HCT116 (cell line): Measurements from ENCODE around the gene PADI2. TPM values are rescaled to one million over a fixed set of nuclear protein-coding genes. Genes with fewer than 3 reads are reported as not detected.

ENCODE experiments used
- ATAC-seq: fragments of 200-7000 bp; cut with Tn5 transposase; 2 replicates; pipeline ENCODE4 v1.9.1; 2020; ENCODE audit warnings: mild to moderate bottlenecking, moderate library complexity
- BruUV-seq: library from RNA; stranded (reverse); fragments of 400-500 nt; replicated peaks from 2 replicates; lab custom pipeline; 2021; lab: Mats Ljungman, UMichigan
- CTCF ChIA-PET: fragments of 300-600 bp; sonication (Branson Sonifier 250); formaldehyde crosslinking; loops from one replicate; lab custom pipeline; 2021; ENCODE audit warnings: antibody characterized with exemption; lab: Charles Lee
- POLR2A ChIA-PET: fragments of 300-600, 350-600 bp; sonication (Branson Sonifier 250); formaldehyde crosslinking; loops from one replicate; lab custom pipeline; 2021; ENCODE audit warnings: antibody characterized with exemption; lab: Charles Lee
- RAD21 ChIA-PET, 2 experiments: fragments of 300-600 bp; sonication (Branson Sonifier 250); formaldehyde crosslinking; loops; one replicate each; lab custom pipeline; 2023; ENCODE audit warnings: low total read pairs in 2 of 2; ENCODE audit not compliant: uncharacterized antibody in 2 of 2, unreplicated experiment in 2 of 2, low non-redundant PET in 1 of 2; lab: Charles Lee
- DNase-seq: peaks from one replicate; pipeline ENCODE4 v3.0.0-alpha.2; 2010; ENCODE audit warnings: low read depth, low spot score
- H2AFZ ChIP-seq: fragments of 200-600 bp; shearing (Covaris generic), sonication (generic); 2 replicates; pipeline ENCODE4 v1.6.1; 2017; ENCODE audit warnings: low read depth, mixed run types, mixed read lengths, antibody characterized with exemption, low read length; ENCODE audit not compliant: poor library complexity, severe bottlenecking
- H3K27ac ChIP-seq: 2 replicates; pipeline ENCODE4 v1.5.1; 2012; ENCODE audit warnings: low read depth, low read length
- H3K27me3 ChIP-seq: fragments of 200-600 bp; sonication (generic); 2 replicates; pipeline ENCODE4 v1.6.1; 2016; ENCODE audit warnings: mixed run types, low read length, mixed read lengths; ENCODE audit not compliant: insufficient read depth
- H3K36me3 ChIP-seq, 2 experiments: fragments of 200-500 bp in 1 of 2; fragments of 200-600 bp in 1 of 2; sonication (Bioruptor generic) in 1 of 2; sonication (generic) in 1 of 2; 2 replicates each; pipeline versions ENCODE4 v1.5.1 to v1.6.1; 2014 to 2016; ENCODE audit warnings: low read length in 2 of 2, inconsistent platforms in 1 of 2, mixed read lengths in 1 of 2, mixed run types in 1 of 2; ENCODE audit not compliant: insufficient read depth in 2 of 2, control insufficient read depth in 1 of 2
- H3K4me1 ChIP-seq, 2 experiments: fragments of 200-600 bp in 1 of 2; sonication (generic) in 1 of 2; 2 replicates each; pipeline versions ENCODE4 v1.5.1 to v1.6.1; 2012 to 2017; ENCODE audit warnings: low read length in 2 of 2, inconsistent platforms in 1 of 2, mild to moderate bottlenecking in 1 of 2, mixed read lengths in 1 of 2, mixed run types in 1 of 2, moderate library complexity in 1 of 2; ENCODE audit not compliant: insufficient read depth in 2 of 2, control insufficient read depth in 1 of 2
- H3K4me2 ChIP-seq: fragments of 200-600 bp; sonication (generic); 2 replicates; pipeline ENCODE4 v1.6.1; 2017; ENCODE audit warnings: mixed run types, low read length, mixed read lengths
- H3K4me3 ChIP-seq, 2 experiments: fragments of 200-600 bp in 1 of 2; sonication (generic) in 1 of 2; replicated peaks in 1 of 2; 2 replicates each; pipeline ENCODE4 v1.5.1; 2011 to 2016; ENCODE audit warnings: low read length in 2 of 2, control low read depth in 1 of 2, low read depth in 1 of 2, mild to moderate bottlenecking in 1 of 2, mixed read lengths in 1 of 2, mixed run types in 1 of 2
- H3K79me2 ChIP-seq: fragments of 200-600 bp; sonication (generic); 2 replicates; pipeline ENCODE4 v1.6.1; 2017; ENCODE audit warnings: mild to moderate bottlenecking, mixed run types, low read length, moderate library complexity, mixed read lengths; ENCODE audit not compliant: insufficient read depth
- H3K9ac ChIP-seq: fragments of 200-600 bp; sonication (generic); 2 replicates; pipeline ENCODE4 v1.6.1; 2016; ENCODE audit warnings: low read length, mixed read lengths
- H3K9me2 ChIP-seq: fragments of 200-600 bp; sonication (generic), shearing (Covaris generic); 2 replicates; pipeline ENCODE4 v1.6.1; 2017; ENCODE audit warnings: mixed run types, mild to moderate bottlenecking, moderate library complexity; ENCODE audit not compliant: insufficient read depth
- H3K9me3 ChIP-seq, 2 experiments: fragments of 200-500 bp in 1 of 2; fragments of 200-600 bp in 1 of 2; sonication (Bioruptor generic) in 1 of 2; sonication (generic) in 1 of 2; 2 replicates each; pipeline ENCODE4 v1.6.1; 2014 to 2017; ENCODE audit warnings: low read length in 2 of 2, mixed read lengths in 2 of 2, inconsistent platforms in 1 of 2, low read depth in 1 of 2, mild to moderate bottlenecking in 1 of 2, mixed run types in 1 of 2, moderate library complexity in 1 of 2; ENCODE audit not compliant: control insufficient read depth in 1 of 2, insufficient read depth in 1 of 2
- H4K20me1 ChIP-seq: fragments of 200-600 bp; sonication (generic), shearing (Covaris generic); 2 replicates; pipeline ENCODE4 v1.6.1; 2017; ENCODE audit warnings: mixed run types, mild to moderate bottlenecking, moderate library complexity; ENCODE audit not compliant: insufficient read depth
- EGR1 ChIP-seq: IDR thresholded peaks from 2 replicates; pipeline ENCODE4 v1.6.1; 2012; ENCODE audit warnings: low read depth
- EZH2phosphoT487 ChIP-seq: fragments of 200-600 bp; IDR thresholded peaks from 2 replicates; pipeline ENCODE4 v1.6.1; 2018; ENCODE audit warnings: antibody characterized with exemption, borderline replicate concordance
- ZBTB33 ChIP-seq: IDR thresholded peaks from 2 replicates; pipeline ENCODE4 v1.6.1; 2011; ENCODE audit warnings: mild to moderate bottlenecking, low read length, moderate library complexity; ENCODE audit not compliant: insufficient replicate concordance; ENCODE audit errors: extremely low read depth
- intact Hi-C: fragments of 100-400 bp; cut with micrococcal nuclease; formaldehyde crosslinking; loops from 2 replicates; pipeline ENCODE4 v1.10.0; 2022
- total RNA-seq: library from RNA; stranded (reverse); gene quantifications from one replicate; pipeline ENCODE4 v1.2.1, GENCODE V29; 2021; ENCODE audit not compliant: unreplicated experiment
- TF ChIP-seq, protein P1 (sequence below): IDR thresholded peaks from 2 replicates; pipeline ENCODE4 v1.6.1; 2012
- TF ChIP-seq, protein P2 (sequence below), 3 experiments: fragments of 200-600 bp in 1 of 3; sonication (generic) in 1 of 3; IDR thresholded peaks in 2 of 3; conservative IDR thresholded peaks in 1 of 3; 2 replicates each; pipeline ENCODE4 v1.5.1; 2012 to 2017; ENCODE audit warnings: low read depth in 2 of 3, low read length in 2 of 3, antibody characterized with exemption in 1 of 3, borderline replicate concordance in 1 of 3, control low read depth in 1 of 3, mild to moderate bottlenecking in 1 of 3, mixed read lengths in 1 of 3, mixed run types in 1 of 3, moderate library complexity in 1 of 3; ENCODE audit not compliant: insufficient read depth in 1 of 3

Gene PADI2
- total RNA-seq, 1 experiment from 2014 or later: 2.7 TPM

- intact Hi-C loops: loop anchor here (10.0 kb wide), 1 partner anchor 253 kb away; the partner anchor contains the start of gene PADI6
Observed at GRCh38 chr1:17121881-17122280, 2.6 kb upstream of the PADI2 start.

DNA sequence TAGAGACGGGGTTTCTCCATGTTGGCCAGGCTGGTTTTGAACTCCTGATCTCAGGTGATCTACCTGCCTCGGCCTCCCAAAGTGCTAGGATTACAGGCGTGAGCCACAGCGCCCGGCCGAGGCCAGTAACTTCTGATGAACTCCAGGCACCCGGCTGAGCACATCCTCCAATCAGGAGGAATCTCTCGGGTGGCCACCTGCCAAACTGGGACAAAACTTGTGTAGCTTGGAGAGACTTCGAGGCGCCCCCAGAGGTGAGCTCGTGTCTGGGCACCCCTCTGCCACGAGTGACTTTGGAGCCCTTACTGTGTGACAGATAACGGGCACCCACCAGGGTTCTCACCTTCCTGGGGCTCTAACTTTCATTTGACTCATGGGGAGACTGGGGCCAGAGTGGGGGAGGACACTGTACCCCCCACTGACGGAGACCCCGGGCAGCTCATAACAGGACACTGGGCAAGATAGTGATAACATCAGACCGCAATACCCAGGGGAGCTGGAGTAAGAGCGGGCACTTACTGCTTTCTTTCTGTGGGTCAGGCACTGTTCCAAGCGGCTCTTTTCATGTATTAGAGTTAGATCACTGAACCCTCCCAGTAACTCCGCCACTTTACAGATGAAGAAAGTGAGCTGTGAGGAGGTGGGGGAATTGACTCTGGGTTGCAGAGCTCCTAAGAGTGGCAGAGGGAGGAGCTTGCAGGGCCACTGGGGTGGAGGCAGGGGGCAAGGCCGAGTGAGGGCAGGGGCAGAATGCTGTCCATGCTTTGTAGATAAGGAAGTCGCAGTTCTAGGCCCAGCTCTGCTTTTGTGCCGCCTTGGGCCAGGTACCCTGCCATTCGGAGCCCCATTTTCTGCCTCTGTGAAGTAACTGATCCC, 1.9 kb upstream of the PADI2 start:
- Histone ChIP-seq H3K27me3 (no peaks in the 10 kb centered on the region; the same call in 1 of the 2 replicates), H3K36me3 (no peaks in the 10 kb centered on the region), H3K79me2 (no peaks in the 10 kb centered on the region), H3K27ac (no peak overlapping the region), H3K4me2 (no peak overlapping the region), H3K9me2 (no peaks in the 10 kb centered on the region), H3K9ac (no peak overlapping the region), H4K20me1 (no peaks in the 10 kb centered on the region), H3K4me1 (peaks cover 0 to 21% of the 10 kb centered on the region in 2 experiments; a peak in 3 of 4 replicates), H3K9me3 (no peaks in the 10 kb centered on the region), H3K4me3 (no peak overlapping the region), H2AFZ (no peak overlapping the region)
- no TSS peak for BruUV-seq
- no peak for TF ChIP-seq ZBTB33
- TF ChIP-seq, protein P1, sequence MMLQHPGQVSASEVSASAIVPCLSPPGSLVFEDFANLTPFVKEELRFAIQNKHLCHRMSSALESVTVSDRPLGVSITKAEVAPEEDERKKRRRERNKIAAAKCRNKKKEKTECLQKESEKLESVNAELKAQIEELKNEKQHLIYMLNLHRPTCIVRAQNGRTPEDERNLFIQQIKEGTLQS: no peak
- no peak for TF ChIP-seq EGR1
- TF ChIP-seq, protein P2, sequence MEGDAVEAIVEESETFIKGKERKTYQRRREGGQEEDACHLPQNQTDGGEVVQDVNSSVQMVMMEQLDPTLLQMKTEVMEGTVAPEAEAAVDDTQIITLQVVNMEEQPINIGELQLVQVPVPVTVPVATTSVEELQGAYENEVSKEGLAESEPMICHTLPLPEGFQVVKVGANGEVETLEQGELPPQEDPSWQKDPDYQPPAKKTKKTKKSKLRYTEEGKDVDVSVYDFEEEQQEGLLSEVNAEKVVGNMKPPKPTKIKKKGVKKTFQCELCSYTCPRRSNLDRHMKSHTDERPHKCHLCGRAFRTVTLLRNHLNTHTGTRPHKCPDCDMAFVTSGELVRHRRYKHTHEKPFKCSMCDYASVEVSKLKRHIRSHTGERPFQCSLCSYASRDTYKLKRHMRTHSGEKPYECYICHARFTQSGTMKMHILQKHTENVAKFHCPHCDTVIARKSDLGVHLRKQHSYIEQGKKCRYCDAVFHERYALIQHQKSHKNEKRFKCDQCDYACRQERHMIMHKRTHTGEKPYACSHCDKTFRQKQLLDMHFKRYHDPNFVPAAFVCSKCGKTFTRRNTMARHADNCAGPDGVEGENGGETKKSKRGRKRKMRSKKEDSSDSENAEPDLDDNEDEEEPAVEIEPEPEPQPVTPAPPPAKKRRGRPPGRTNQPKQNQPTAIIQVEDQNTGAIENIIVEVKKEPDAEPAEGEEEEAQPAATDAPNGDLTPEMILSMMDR (IDR thresholded peaks at IDR 0.05 in 2 of 3, conservative IDR thresholded peaks at IDR 0.05 in 1 of 3; ENCODE audit: borderline replicate concordance in 1 of 3, insufficient read depth in 1 of 3, low read depth in 2 of 3, low read length in 2 of 3): no peak
- no peak for ATAC-seq
- POLR2A ChIA-PET: no interaction called here
- DNase-seq: no peak
- intact Hi-C loops: loop anchor here (10.0 kb wide), 1 partner anchor 254 kb away; the partner anchor contains the start of gene PADI6
- CTCF ChIA-PET: interaction anchor here (0.8 kb wide), 1 partner anchor 116 kb away, joined by 4 read pairs; no protein-coding TSS in a partner anchor
- RAD21 ChIA-PET: no interaction called here

More at GRCh38 chr1:17121881-17122280, 2.6 kb upstream of the PADI2 start:
- no peak for ATAC-seq
- Histone ChIP-seq H3K9me3 (no peaks in the 10 kb centered on the region), H3K4me3 (no peak overlapping the region), H3K27me3 (no peaks in the 10 kb centered on the region; the same call in 1 of the 2 replicates), H4K20me1 (no peaks in the 10 kb centered on the region), H3K27ac (no peak overlapping the region), H3K79me2 (no peaks in the 10 kb centered on the region), H3K4me1 (peaks cover 0 to 25% of the 10 kb centered on the region in 2 experiments; a peak in 3 of 4 replicates), H3K36me3 (no peaks in the 10 kb centered on the region), H3K9me2 (no peaks in the 10 kb centered on the region), H3K4me2 (no peak overlapping the region), H2AFZ (no peak overlapping the region), H3K9ac (no peak overlapping the region)
- DNase-seq: no peak
- BruUV-seq: no TSS peak
- CTCF ChIA-PET: interaction anchor here (1.1 kb wide), 1 partner anchor 115 kb away, joined by 4 read pairs; no protein-coding TSS in a partner anchor
- TF ChIP-seq EZH2phosphoT487: no peak
- RAD21 ChIA-PET: interaction anchor here in 1 of 2 experiments (0.7 kb wide), 1 partner anchor 115 kb away, joined by 3 read pairs; no protein-coding TSS in a partner anchor
- POLR2A ChIA-PET: no interaction called here
